Measurements from ENCODE around the gene ALPI. TPM values are rescaled to one million over a fixed set of nuclear protein-coding genes. Genes with fewer than 3 reads are reported as not detected.

The ALPI gene
- total RNA-seq, 2 donors from 2014 or later = not detected

GRCh38 chr2:232483311-232483922 lies 27.5 kb downstream of the ALPI start:
- ATAC-seq (replicated peaks in 1 of 2) (no peak), DNase-seq (no peak)
- Mint-ChIP-seq H3K9me3 (no peaks in the 10 kb centered on the region), H3K36me3 (ENCODE audit: insufficient read depth in 2 of 2) (no peaks in the 10 kb centered on the region), H3K4me3 (no peak overlapping the region), H3K27ac (no peak overlapping the region), H3K4me1 (ENCODE audit: low read depth) (no peaks in the 10 kb centered on the region), H3K27me3 (ENCODE audit: low read depth) (peaks cover 19% of the 10 kb centered on the region)

GRCh38 chr2:232483923-232484627 lies 28.1 kb downstream of the ALPI start:
- Mint-ChIP-seq H3K4me1 (ENCODE audit: low read depth) (no peaks in the 10 kb centered on the region), H3K4me3 (no peak overlapping the region), H3K36me3 (ENCODE audit: insufficient read depth in 2 of 2) (no peaks in the 10 kb centered on the region), H3K27ac (no peak overlapping the region), H3K27me3 (ENCODE audit: low read depth) (peaks cover 25% of the 10 kb centered on the region), H3K9me3 (no peaks in the 10 kb centered on the region)
- no peak for ATAC-seq (replicated peaks in 1 of 2)
- no peak for DNase-seq

GRCh38 chr2:232484628-232485347 lies 28.8 kb downstream of the ALPI start:
- no peak for ATAC-seq (replicated peaks in 1 of 2)
- H3K9me3 Mint-ChIP-seq = no peaks in the 10 kb centered on the region
- H3K4me3 Mint-ChIP-seq = peak overlapping the region in 1 of 2 donors; percentile 52

GRCh38 chr2:232485348-232485756 lies 29.4 kb downstream of the ALPI start:
- ATAC-seq (replicated peaks in 1 of 2) = no peak

More at GRCh38 chr2:232484628-232485347, 28.8 kb downstream of the ALPI start:
- Mint-ChIP-seq H3K27ac (no peak overlapping the region), H3K4me1 (ENCODE audit: low read depth) (no peaks in the 10 kb centered on the region), H3K27me3 (ENCODE audit: low read depth) (peaks cover 33% of the 10 kb centered on the region), H3K36me3 (ENCODE audit: insufficient read depth in 2 of 2) (no peaks in the 10 kb centered on the region)
- DNase-seq = no peak

GRCh38 chr2:232485757-232486557 lies 30.0 kb downstream of the ALPI start:
- Mint-ChIP-seq H3K27me3 (ENCODE audit: low read depth) (peaks cover 34% of the 10 kb centered on the region), H3K4me3 (peak overlapping the region in 1 of 2 donors; percentile 52), H3K36me3 (ENCODE audit: insufficient read depth in 2 of 2) (no peaks in the 10 kb centered on the region), H3K9me3 (no peaks in the 10 kb centered on the region), H3K27ac (no peak overlapping the region), H3K4me1 (ENCODE audit: low read depth) (no peaks in the 10 kb centered on the region)
- DNase-seq (no peak), ATAC-seq (replicated peaks in 1 of 2) (no peak)

More at GRCh38 chr2:232485348-232485756, 29.4 kb downstream of the ALPI start:
- Mint-ChIP-seq H3K9me3 (no peaks in the 10 kb centered on the region), H3K4me3 (peak overlapping the region in 1 of 2 donors; percentile 52), H3K4me1 (ENCODE audit: low read depth) (no peaks in the 10 kb centered on the region), H3K27ac (no peak overlapping the region), H3K36me3 (ENCODE audit: insufficient read depth in 2 of 2) (no peaks in the 10 kb centered on the region), H3K27me3 (ENCODE audit: low read depth) (peaks cover 34% of the 10 kb centered on the region)
- DNase-seq = no peak

GRCh38 chr2:232486558-232487384 lies 30.8 kb downstream of the ALPI start:
- H3K27me3 Mint-ChIP-seq (ENCODE audit: low read depth) = peaks cover 34% of the 10 kb centered on the region
- no peaks in the 10 kb centered on the region for H3K4me1 Mint-ChIP-seq (ENCODE audit: low read depth)
- no peak for DNase-seq
- no peak overlapping the region for H3K27ac Mint-ChIP-seq
- H3K9me3 Mint-ChIP-seq = no peaks in the 10 kb centered on the region
- H3K36me3 Mint-ChIP-seq (ENCODE audit: insufficient read depth in 2 of 2) = no peaks in the 10 kb centered on the region
- ATAC-seq (replicated peaks in 1 of 2) = peak; percentile 20 to 22
- peak overlapping the region; percentile 18 to 37 for H3K4me3 Mint-ChIP-seq

DNA sequence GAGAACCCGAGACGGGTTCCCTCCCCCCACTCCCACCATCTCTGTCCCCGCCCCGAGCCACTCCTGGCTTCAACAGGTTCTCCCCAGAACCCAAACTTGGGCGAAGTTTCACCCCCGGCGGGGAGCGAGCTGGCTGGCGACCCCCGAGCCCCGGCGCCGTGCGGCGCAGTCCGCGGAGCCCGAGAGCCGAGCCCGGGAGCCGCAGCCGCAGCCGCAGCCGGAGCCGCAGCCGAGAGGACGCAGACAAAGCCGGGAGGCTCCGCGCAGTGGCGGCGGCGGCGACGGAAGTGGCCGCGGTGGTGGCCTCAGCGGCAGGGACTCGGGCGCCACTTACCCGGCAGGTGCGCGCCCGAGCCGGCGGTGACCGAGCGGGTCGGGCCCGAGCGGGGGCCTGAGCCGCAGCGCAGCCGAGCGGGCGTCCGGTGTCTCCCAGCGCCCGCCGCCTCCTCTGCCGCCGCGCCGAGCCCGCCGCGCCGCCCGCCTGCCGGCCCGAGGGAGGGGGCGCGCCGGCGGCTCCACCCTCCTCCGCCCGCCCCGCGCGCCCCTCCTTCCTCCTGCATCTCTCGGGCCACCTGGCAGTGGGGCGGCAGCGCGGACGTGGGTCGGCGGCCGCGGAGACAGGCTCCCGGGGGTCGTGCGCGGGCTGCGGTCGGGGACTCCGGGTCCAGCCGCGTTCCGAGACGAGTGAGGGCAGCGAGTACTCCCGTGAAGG lies 31.6 kb downstream of the ALPI start, which contains the start of gene ECEL1:
ECEL1 (minus strand) TSS at position 450 of the 712 bp plus-strand sequence. CDS start 1,181 bp downstream, outside the sequence.
- DNase-seq (peak; percentile 14 to 26), ATAC-seq (replicated peaks in 1 of 2) (peak; percentile 34 to 51)
- Mint-ChIP-seq H3K36me3 (ENCODE audit: insufficient read depth in 2 of 2) (no peaks in the 10 kb centered on the region), H3K9me3 (no peaks in the 10 kb centered on the region), H3K4me1 (ENCODE audit: low read depth) (no peaks in the 10 kb centered on the region), H3K4me3 (peak within 1 kb of the TSS; percentile 46 to 59), H3K27me3 (ENCODE audit: low read depth) (peaks cover 34% of the 10 kb centered on the region), H3K27ac (no peak within 1 kb of the TSS)

DNA sequence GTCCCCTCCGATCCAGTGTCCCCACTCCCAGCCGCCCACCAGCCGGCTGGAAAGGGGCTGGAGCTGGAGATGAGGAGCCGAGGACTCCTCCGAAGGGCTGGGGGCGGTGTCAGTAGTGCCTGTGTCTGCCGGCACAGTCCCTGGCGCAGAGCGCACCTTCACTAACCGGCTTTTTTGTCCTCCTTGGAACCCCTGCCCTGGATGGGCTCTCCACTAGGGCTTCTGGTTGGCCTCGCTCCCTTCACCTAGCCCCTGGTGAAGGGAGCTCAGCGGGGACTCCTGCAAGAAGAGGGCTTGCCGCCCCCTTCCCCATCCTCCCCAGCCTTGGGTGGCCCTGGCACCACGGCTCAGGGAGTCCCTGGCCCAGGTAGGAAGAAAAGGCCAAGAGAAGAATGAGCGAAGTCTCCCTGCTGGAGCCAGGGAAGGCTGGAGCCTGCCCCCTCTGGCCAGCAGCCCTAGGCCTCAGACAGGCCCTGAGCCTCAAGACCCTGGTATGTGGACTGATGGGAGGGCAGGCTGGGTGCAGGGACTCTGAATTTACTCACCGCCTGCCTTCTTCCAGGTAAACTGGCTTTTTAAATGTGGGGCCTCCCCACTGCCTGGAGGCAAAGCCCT lies 32.3 kb downstream of the ALPI start:
- Mint-ChIP-seq H3K27me3 (ENCODE audit: low read depth) (peaks cover 34% of the 10 kb centered on the region), H3K36me3 (ENCODE audit: insufficient read depth in 2 of 2) (no peaks in the 10 kb centered on the region), H3K4me3 (peak overlapping the region; percentile 46 to 59), H3K9me3 (no peaks in the 10 kb centered on the region), H3K27ac (no peak overlapping the region), H3K4me1 (ENCODE audit: low read depth) (no peaks in the 10 kb centered on the region)
- DNase-seq (no peak), ATAC-seq (replicated peaks in 1 of 2) (no peak)

DNA sequence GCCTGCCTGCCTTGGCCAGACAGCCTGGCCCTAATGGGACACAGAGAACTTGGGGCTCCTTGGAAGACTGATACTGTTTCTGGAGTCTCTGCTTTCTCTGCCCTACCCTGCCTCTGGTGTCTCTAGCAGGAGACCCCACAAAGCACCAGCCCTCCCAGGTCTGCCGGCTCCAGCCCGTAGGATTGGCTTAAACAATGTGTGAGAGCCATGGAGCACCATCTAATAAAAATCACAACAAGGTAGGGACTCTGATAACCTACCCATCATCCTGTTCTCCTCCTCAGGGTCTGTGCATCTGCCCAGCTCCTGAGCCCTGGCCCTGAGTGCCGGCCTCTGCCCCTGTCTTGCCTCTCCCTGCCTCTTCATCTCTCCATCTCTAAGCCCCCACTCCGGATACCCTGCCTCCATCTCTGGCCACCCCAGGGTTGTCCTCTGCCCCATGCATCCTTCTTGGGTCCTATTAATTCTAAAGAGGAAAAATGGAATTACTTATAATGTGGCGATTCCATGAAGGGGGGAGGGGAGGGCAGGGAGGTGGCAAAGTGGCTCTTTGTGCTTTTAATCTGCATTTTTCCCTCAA lies 32.9 kb downstream of the ALPI start:
- ATAC-seq (replicated peaks in 1 of 2) (no peak), DNase-seq (no peak)
- Mint-ChIP-seq H3K27ac (no peak overlapping the region), H3K4me1 (ENCODE audit: low read depth) (no peaks in the 10 kb centered on the region), H3K9me3 (no peaks in the 10 kb centered on the region), H3K4me3 (peak overlapping the region; percentile 3 to 59), H3K27me3 (ENCODE audit: low read depth) (peaks cover 34% of the 10 kb centered on the region), H3K36me3 (ENCODE audit: insufficient read depth in 2 of 2) (no peaks in the 10 kb centered on the region)

- Mint-ChIP-seq H3K4me1 (ENCODE audit: low read depth) (no peaks in the 10 kb centered on the region), H3K4me3 (no peak overlapping the region), H3K27ac (no peak overlapping the region), H3K9me3 (no peaks in the 10 kb centered on the region), H3K27me3 (ENCODE audit: low read depth) (peaks cover 28% of the 10 kb centered on the region), H3K36me3 (ENCODE audit: insufficient read depth in 2 of 2) (no peaks in the 10 kb centered on the region)
- ATAC-seq (replicated peaks in 1 of 2) (no peak), DNase-seq (no peak)
Observed at GRCh38 chr2:232489516-232490220, 33.7 kb downstream of the ALPI start.

Measured in activated T-cell treated with anti-CD3 and anti-CD28 coated beads, Interleukin-2, amount 50 U/mL, for 72 hours (primary cell).